K562 (cell line): ENCODE data around the gene SRPK1. TPM values are rescaled to one million over a fixed set of nuclear protein-coding genes. Genes with fewer than 3 reads are reported as not detected.

Experiments used
- ATAC-seq: fragments of 200-7000 bp; cut with Tn5 transposase; 3 replicates; pipeline ENCODE4 v1.9.1; 2020; ENCODE audit warnings: moderate library complexity
- BruUV-seq: library from RNA; stranded (reverse); fragments of 400-500 nt; replicated peaks from 2 replicates; lab custom pipeline; 2021; lab: Mats Ljungman, UMichigan
- CTCF ChIA-PET: fragments of 300-600 bp; formaldehyde crosslinking; extraction: SDS; loops from one replicate; lab custom pipeline; 2021; ENCODE audit warnings: low intra/inter-chr PET ratio; lab: Yijun Ruan, JAX
- POLR2A ChIA-PET: fragments of 300-600, 350-650 bp; sonication (Branson Sonifier 250); formaldehyde crosslinking; extraction: SDS; loops from one replicate; lab custom pipeline; 2021; ENCODE audit warnings: antibody characterized with exemption, inconsistent platforms; lab: Yijun Ruan, JAX
- DNase-seq, 4 experiments: peaks; one replicate each; pipeline versions ENCODE4 v3.0.0 to v3.0.0-alpha.2; 2011 to 2018; ENCODE audit warnings: low spot score in 3 of 4, mixed read lengths in 3 of 4; ENCODE audit errors: extremely low read depth in 1 of 4
- FAIRE-seq: peaks from 2 replicates; lab custom pipeline; 2011; peaks lifted over from hg19 to GRCh38; lab: Jason Lieb, UNC
- H2AFZ ChIP-seq: 2 replicates; pipeline ENCODE4 v1.6.0; 2011; ENCODE audit warnings: low read depth, low read length, control low read depth, inconsistent platforms
- H3K27ac ChIP-seq: fragments of 200-600 bp; 3 replicates; pipeline ENCODE4 v1.8.0; 2011; ENCODE audit warnings: low read depth, mild to moderate bottlenecking, control low read depth, inconsistent platforms, low read length, moderate library complexity, mixed read lengths; ENCODE audit errors: extremely low read depth
- H3K27me3 ChIP-seq, 2 experiments: fragments of 300-600 bp in 1 of 2; 2 replicates in 1 of 2; 3 replicates in 1 of 2; pipeline versions ENCODE4 v1.6.0 to v1.8.0; 2011; ENCODE audit warnings: inconsistent platforms in 2 of 2, low read length in 2 of 2, mild to moderate bottlenecking in 1 of 2, mixed read lengths in 1 of 2, moderate library complexity in 1 of 2; ENCODE audit not compliant: control insufficient read depth in 2 of 2, insufficient read depth in 2 of 2
- H3K36me3 ChIP-seq: fragments of 300-600 bp; 3 replicates; pipeline ENCODE4 v1.8.0; 2011; ENCODE audit warnings: mild to moderate bottlenecking, low read length, inconsistent platforms; ENCODE audit not compliant: control insufficient read depth, insufficient read depth
- H3K4me1 ChIP-seq, 2 experiments: fragments of 200-600 bp in 1 of 2; replicated peaks in 1 of 2; 2 replicates in 1 of 2; 3 replicates in 1 of 2; pipeline versions ENCODE4 v1.5.1 to v1.8.0; 2011; ENCODE audit warnings: inconsistent platforms in 2 of 2, low read length in 2 of 2, mild to moderate bottlenecking in 1 of 2, mixed read lengths in 1 of 2, moderate library complexity in 1 of 2; ENCODE audit not compliant: control insufficient read depth in 2 of 2, insufficient read depth in 2 of 2
- H3K4me2 ChIP-seq: 2 replicates; pipeline ENCODE4 v1.6.1; 2011; ENCODE audit warnings: low read length, control low read depth, inconsistent platforms, mixed read lengths; ENCODE audit not compliant: insufficient read depth
- H3K4me3 ChIP-seq: fragments of 200-600 bp; sonication (generic), shearing (Covaris generic); 2 replicates; pipeline ENCODE4 v1.5.1; 2016; ENCODE audit warnings: control low read depth, inconsistent platforms
- H3K79me2 ChIP-seq: fragments of 200-600 bp; 3 replicates; pipeline ENCODE4 v1.8.0; 2011; ENCODE audit warnings: low read length, inconsistent platforms; ENCODE audit not compliant: control insufficient read depth, insufficient read depth
- H3K9ac ChIP-seq, 2 experiments: 2 replicates each; pipeline versions ENCODE4 v1.6.0 to v1.6.1; 2011; ENCODE audit warnings: low read depth in 2 of 2, low read length in 2 of 2, control low read depth in 1 of 2, inconsistent platforms in 1 of 2, mild to moderate bottlenecking in 1 of 2, mixed read lengths in 1 of 2; ENCODE audit not compliant: insufficient read depth in 1 of 2
- H3K9me1 ChIP-seq: one replicate; pipeline ENCODE4 v1.6.0; 2011; ENCODE audit warnings: inconsistent platforms, mild to moderate bottlenecking, low read length, moderate library complexity; ENCODE audit not compliant: control insufficient read depth, insufficient read depth
- H3K9me3 ChIP-seq: replicated peaks from 2 replicates; pipeline ENCODE4 v1.5.1; 2011; ENCODE audit warnings: low read depth, low read length, inconsistent platforms; ENCODE audit not compliant: control insufficient read depth, insufficient read depth
- H4K20me1 ChIP-seq: replicated peaks from 2 replicates; pipeline ENCODE4 v1.6.1; 2011; ENCODE audit warnings: low read length, inconsistent platforms, mixed read lengths; ENCODE audit not compliant: control insufficient read depth, insufficient read depth
- BACH1 ChIP-seq: fragments of 200-800 bp; sonication (Bioruptor generic); IDR thresholded peaks from 2 replicates; pipeline ENCODE4 v1.6.1; 2016; ENCODE audit warnings: missing genetic modification characterization, missing compliant biosample characterization
- CBX5 ChIP-seq: IDR thresholded peaks from 2 replicates; pipeline ENCODE4 v1.6.1; 2014; ENCODE audit warnings: low read depth, borderline replicate concordance
- DPF2 ChIP-seq: fragments of 450-650 bp; IDR thresholded peaks from 2 replicates; pipeline ENCODE4 v1.6.1; 2016
- MTA2 ChIP-seq: fragments of 450-650 bp; IDR thresholded peaks from 2 replicates; pipeline ENCODE4 v1.6.1; 2016; ENCODE audit warnings: low read depth
- PRMT5 ChIP-seq: sonication (generic); formaldehyde crosslinking; IDR thresholded peaks from 2 replicates; pipeline ENCODE4 v1.5.0; 2020; ENCODE audit warnings: missing genetic modification reagents
- PTBP1 ChIP-seq: fragments of 200-400 bp; formaldehyde crosslinking; IDR thresholded peaks from 2 replicates; pipeline ENCODE4 v1.6.1; 2017; ENCODE audit warnings: low read depth, low read length
- RAD51 ChIP-seq: fragments of 450-650 bp; IDR thresholded peaks from 2 replicates; pipeline ENCODE4 v1.7.1; 2016; ENCODE audit warnings: low read depth, mild to moderate bottlenecking, borderline replicate concordance
- SAFB2 ChIP-seq: fragments of 200-400 bp; formaldehyde crosslinking; IDR thresholded peaks from 2 replicates; pipeline ENCODE4 v1.6.1; 2018; ENCODE audit warnings: borderline replicate concordance, low read length, low read depth, moderate library complexity; ENCODE audit not compliant: severe bottlenecking
- ZFX ChIP-seq: sonication (generic); formaldehyde crosslinking; IDR thresholded peaks from 2 replicates; pipeline ENCODE4 v1.8.0; 2022; ENCODE audit warnings: mild to moderate bottlenecking, missing genetic modification reagents, moderate library complexity
- ZNF121 ChIP-seq: sonication (generic); formaldehyde crosslinking; conservative IDR thresholded peaks from 2 replicates; pipeline ENCODE4 v1.8.0; 2022; ENCODE audit warnings: missing genetic modification reagents
- ZNF146 ChIP-seq: IDR thresholded peaks from one replicate; pipeline ENCODE4 v1.6.1; 2018; ENCODE audit warnings: missing compliant biosample characterization; ENCODE audit not compliant: unreplicated experiment
- ZNF766 ChIP-seq: fragments of 200-800 bp; sonication (Bioruptor generic); conservative IDR thresholded peaks from 2 replicates; pipeline ENCODE4 v1.6.1; 2016; ENCODE audit warnings: missing genetic modification characterization, missing compliant biosample characterization
- WGBS: fragments of 100-300 bp; shearing (Covaris generic); methylation state at CpG from one replicate; pipeline ENCODE4 v1.1.6; 2016; ENCODE audit warnings: low coverage, mixed read lengths; ENCODE audit not compliant: insufficient coverage; ENCODE audit errors: missing lambda C conversion rate; 5-methylcytosine and 5-hydroxymethylcytosine counted together
- in situ Hi-C: fragments of 300-500 bp; cut with MboI; formaldehyde crosslinking; loops from 4 replicates; pipeline ENCODE4 v1.15.0; 2018; ENCODE audit warnings: inconsistent platforms, mixed read lengths
- intact Hi-C: fragments of 100-400 bp; cut with micrococcal nuclease; formaldehyde crosslinking; loops from 2 replicates; pipeline ENCODE4 v1.14.2; 2022
- polyA plus RNA-seq, 8 experiments: library from polyadenylated mRNA; depleted of rRNA in 4 of 8; stranded (reverse) in 5 of 8; unstranded in 3 of 8; fragments of >200 nt; fragmentation: Nextera tagmentation in 2 of 8; fragmentation: Illumina TruSeq in 1 of 8; extraction: Ambion mirVana in 2 of 8; extraction: Trizol in 1 of 8; gene quantifications; 2 replicates each; pipeline versions ENCODE4 v1.2.1 to v1.2.3, GENCODE V29; 2011 to 2014; ENCODE audit warnings: inconsistent platforms in 1 of 8, missing spikeins in 1 of 8
- total RNA-seq, 7 experiments: library from RNA; depleted of rRNA in 6 of 7; stranded (reverse); fragments of >200 nt in 6 of 7; fragmentation: Illumina TruSeq in 2 of 7; extraction: Trizol in 2 of 7; gene quantifications; 2 replicates each; pipeline versions ENCODE4 v1.2.1 to v1.2.3, GENCODE V29; 2011 to 2021; ENCODE audit warnings: low replicate concordance in 1 of 7

The SRPK1 gene
- total and polyA plus RNA-seq, 9 of the 15 experiments (the other 6 are each of a cell fraction or from before 2014, with no cell fraction given), result 99.6 to 185 (median 159) TPM

DNA sequence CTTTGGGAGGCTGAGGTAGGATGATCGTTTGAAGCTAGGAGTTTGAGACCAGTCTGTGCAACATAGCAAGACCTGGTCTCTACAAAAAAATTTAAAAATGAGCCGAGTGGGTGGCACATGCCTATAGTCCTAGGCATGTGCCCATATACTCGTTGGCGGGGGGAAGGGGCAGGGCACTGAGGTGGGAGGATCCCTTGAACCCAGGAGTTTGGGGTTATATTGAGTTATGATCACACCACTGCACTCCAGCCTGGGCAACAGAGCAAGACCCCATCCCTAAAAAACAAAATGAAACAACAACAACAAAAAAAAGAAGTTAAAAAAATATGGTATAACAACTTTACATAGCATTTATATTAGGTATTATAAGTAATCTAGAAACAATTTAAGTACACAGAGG lies 67.9 kb downstream of the SRPK1 start:
- 0 out of 3 replicates have a peak, but pooled peaks cover 5% of the 10 kb centered on the region for H3K79me2 ChIP-seq
- FAIRE-seq (no peak), ATAC-seq (no peak), DNase-seq (no peak)
- intact Hi-C loops, result no loop called here
- H2AFZ ChIP-seq, result no peak overlapping the region
- no peaks in the 10 kb centered on the region for H3K27me3 ChIP-seq
- POLR2A ChIA-PET, result interaction anchor here (0.7 to 1.0 kb wide), 2 partner anchors 14 to 17 kb away, joined by 3 read pairs; no protein-coding TSS in a partner anchor
- H3K4me3 ChIP-seq, result no peak overlapping the region
- no TSS peak for BruUV-seq
- no peaks in the 10 kb centered on the region for H4K20me1 ChIP-seq
- H3K9me3 ChIP-seq, result no peaks in the 10 kb centered on the region
- CTCF ChIA-PET, result no interaction called here
- in situ Hi-C loops, result no loop called here
- 94% methylated on average over 4 of the region's 4 CpGs for WGBS
- H3K9ac ChIP-seq, result no peak overlapping the region
- no peak overlapping the region for H3K4me2 ChIP-seq
- H3K36me3 ChIP-seq, result peaks cover 99% of the 10 kb centered on the region
- H3K27ac ChIP-seq, result no peak overlapping the region
- peak; percentile 48 for TF ChIP-seq ZNF121
- no peak for TF ChIP-seq DPF2
- no peaks in the 10 kb centered on the region for H3K9me1 ChIP-seq
- no peaks in the 10 kb centered on the region for H3K4me1 ChIP-seq

DNA sequence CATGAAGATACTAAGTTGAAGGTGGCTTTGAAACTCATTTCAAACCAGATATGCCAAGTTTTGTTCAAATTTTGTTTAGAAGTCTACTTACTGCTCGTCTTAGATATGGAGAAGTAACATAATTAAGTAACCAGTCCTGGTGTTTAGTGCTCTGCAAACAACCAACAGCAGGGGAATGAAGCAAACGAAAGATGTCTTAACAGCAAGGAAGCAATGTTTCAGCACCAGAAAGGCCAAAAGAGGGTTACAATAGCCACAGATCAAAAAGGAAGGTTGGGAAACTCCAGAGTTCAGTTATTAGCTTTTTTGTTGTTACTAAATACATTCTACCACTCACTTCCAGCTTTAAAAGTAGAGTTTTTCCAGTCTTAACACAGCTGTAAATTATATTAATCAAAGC lies 70.7 kb downstream of the SRPK1 start:
- Histone ChIP-seq H3K4me2 (no peak overlapping the region), H3K27ac (no peak overlapping the region), H2AFZ (no peak overlapping the region), H3K4me3 (no peak overlapping the region), H3K9ac (no peak overlapping the region), H3K9me1 (no peaks in the 10 kb centered on the region), H3K79me2 (peaks cover 5% of the 10 kb centered on the region; the same call in 1 of the 3 replicates), H3K27me3 (no peaks in the 10 kb centered on the region), H3K4me1 (no peaks in the 10 kb centered on the region), H3K9me3 (no peaks in the 10 kb centered on the region), H3K36me3 (peaks cover 98% of the 10 kb centered on the region), H4K20me1 (no peaks in the 10 kb centered on the region)
- intact Hi-C loops, result no loop called here
- no TSS peak for BruUV-seq
- in situ Hi-C loops, result no loop called here
- ChIA-PET CTCF (no interaction called here), POLR2A (interaction anchor here (2.5 kb wide), 1 partner anchor 12 kb away, joined by 9 read pairs; no protein-coding TSS in a partner anchor)
- WGBS, result 96% methylated on average over 2 of the region's 2 CpGs
- ATAC-seq (no peak), FAIRE-seq (no peak), DNase-seq (no peak)
- no peak for TF ChIP-seq SAFB2
- no peak for TF ChIP-seq ZNF766 (CRISPR knock-in tag)
- TF ChIP-seq PTBP1, result no peak
- TF ChIP-seq CBX5, result no peak
- no peak for TF ChIP-seq BACH1 (tag)
- TF ChIP-seq MTA2, result no peak
- no peak for TF ChIP-seq PRMT5 (CRISPR knock-in tag)
- no peak for TF ChIP-seq RAD51
- TF ChIP-seq ZNF146 (CRISPR knock-in tag), result no peak
- TF ChIP-seq ZFX (CRISPR knock-in tag), result no peak
